ENCODE results near the gene ANK2.
"Not testable (repeated sequence)": the region's sequence is repeated elsewhere in the genome, so short reads cannot be mapped to it uniquely, and the experiment has no call there.

Gene ANK2

GRCh38 chr4:113221990-113222389, 172.5 kb downstream of the ANK2 start:
- DNase-seq: peak; percentile 76

- peak; percentile 64 for DNase-seq
These were observed 173.0 kb downstream of the ANK2 start for GRCh38 chr4:113222471-113222870.

- DNase-seq: no peak
These were observed 173.5 kb downstream of the ANK2 start for GRCh38 chr4:113223001-113223400.

- peak; percentile 71 for DNase-seq
These were observed 182.7 kb downstream of the ANK2 start for GRCh38 chr4:113232194-113232593.

GRCh38 chr4:113236916-113237315, 187.5 kb downstream of the ANK2 start:
- DNase-seq: no peak

GRCh38 chr4:113243312-113243711, 193.9 kb downstream of the ANK2 start:
- DNase-seq: no peak

- DNase-seq: not testable (repeated sequence)
These were observed 195.3 kb downstream of the ANK2 start for GRCh38 chr4:113244747-113245146.

GRCh38 chr4:113248320-113248719, 198.9 kb downstream of the ANK2 start:
- no peak for DNase-seq

GRCh38 chr4:113255628-113256027, 206.2 kb downstream of the ANK2 start:
- no peak for DNase-seq

GRCh38 chr4:113256946-113257345, 207.5 kb downstream of the ANK2 start:
- no peak for DNase-seq

GRCh38 chr4:113260688-113261087, 211.2 kb downstream of the ANK2 start:
- DNase-seq: no peak

- DNase-seq: no peak
These were observed 213.8 kb downstream of the ANK2 start for GRCh38 chr4:113263274-113263673.

GRCh38 chr4:113270520-113271319, 221.3 kb downstream of the ANK2 start:
- DNase-seq: no peak

GRCh38 chr4:113272523-113272922, 223.1 kb downstream of the ANK2 start:
- DNase-seq: no peak

- no peak for DNase-seq
These were observed 224.3 kb downstream of the ANK2 start for GRCh38 chr4:113273721-113274220.

GRCh38 chr4:113276464-113277170, 227.2 kb downstream of the ANK2 start:
- DNase-seq: no peak

GRCh38 chr4:113278324-113278934, 229.0 kb downstream of the ANK2 start:
- peak; percentile 72 for DNase-seq

- no peak for DNase-seq
These were observed 236.0 kb downstream of the ANK2 start for GRCh38 chr4:113285501-113285900.

GRCh38 chr4:113288257-113288656, 238.8 kb downstream of the ANK2 start:
- DNase-seq: no peak

GRCh38 chr4:113288696-113289095, 239.2 kb downstream of the ANK2 start:
- DNase-seq: no peak

- DNase-seq: no peak
These were observed 240.3 kb downstream of the ANK2 start for GRCh38 chr4:113289766-113290165.

- no peak for DNase-seq
These were observed 241.2 kb downstream of the ANK2 start for GRCh38 chr4:113290666-113291065.

- no peak for DNase-seq
These were observed 243.1 kb downstream of the ANK2 start for GRCh38 chr4:113292371-113293042.

Measured in kidney glomerular epithelial cell (primary cell).